Nephron (organoid): Measurements from ENCODE around the gene SRP19.

ENCODE experiments used
- H3K27ac Mint-ChIP-seq, 3 experiments: 2 replicates each; pipeline ENCODE4 v1.8.0; 2020; ENCODE audit warnings: mixed read lengths in 3 of 3, mild to moderate bottlenecking in 2 of 3, moderate library complexity in 1 of 3
- H3K27me3 Mint-ChIP-seq: 2 replicates; pipeline ENCODE4 v1.8.0; 2021; ENCODE audit warnings: low read depth, mild to moderate bottlenecking, moderate library complexity, mixed read lengths
- H3K36me3 Mint-ChIP-seq: 2 replicates; pipeline ENCODE4 v1.8.0; 2020; ENCODE audit warnings: low read depth, mixed read lengths
- H3K4me1 Mint-ChIP-seq: 2 replicates; pipeline ENCODE4 v1.8.0; 2020; ENCODE audit warnings: mixed read lengths
- H3K4me3 Mint-ChIP-seq, 3 experiments: 2 replicates each; pipeline ENCODE4 v1.8.0; 2020; ENCODE audit warnings: mild to moderate bottlenecking in 3 of 3, mixed read lengths in 3 of 3, moderate library complexity in 2 of 3
- H3K9me3 Mint-ChIP-seq: 2 replicates; pipeline ENCODE4 v1.8.0; 2020; ENCODE audit warnings: mixed read lengths
- TF ChIP-seq, protein P1 (sequence below), 3 experiments: fragments of 200-600 bp; sonication (generic); IDR thresholded peaks; one replicate each; pipeline ENCODE4 v1.5.0; 2021; ENCODE audit warnings: antibody characterized with exemption in 3 of 3; ENCODE audit not compliant: unreplicated experiment in 3 of 3

Gene SRP19

DNA sequence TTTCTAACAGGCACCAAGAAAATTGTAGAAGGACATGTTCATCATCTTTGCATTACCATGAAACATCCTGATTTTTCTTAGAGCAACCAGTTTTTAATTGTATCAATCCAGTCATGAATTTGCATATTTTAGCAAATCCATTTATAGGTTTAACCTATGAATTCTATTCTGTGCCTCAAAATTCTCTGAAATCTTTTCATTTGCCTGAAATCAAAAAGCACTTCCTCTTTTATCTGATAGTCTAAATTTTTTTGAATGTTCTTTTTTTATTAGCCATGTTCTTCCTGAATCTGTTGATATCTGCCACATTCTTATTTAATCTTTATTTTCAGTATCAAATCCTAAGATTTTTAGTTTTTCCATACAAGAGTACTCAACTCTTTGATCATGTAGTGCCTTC lies 36.9 kb upstream of the SRP19 start:
- TF ChIP-seq, protein P1, sequence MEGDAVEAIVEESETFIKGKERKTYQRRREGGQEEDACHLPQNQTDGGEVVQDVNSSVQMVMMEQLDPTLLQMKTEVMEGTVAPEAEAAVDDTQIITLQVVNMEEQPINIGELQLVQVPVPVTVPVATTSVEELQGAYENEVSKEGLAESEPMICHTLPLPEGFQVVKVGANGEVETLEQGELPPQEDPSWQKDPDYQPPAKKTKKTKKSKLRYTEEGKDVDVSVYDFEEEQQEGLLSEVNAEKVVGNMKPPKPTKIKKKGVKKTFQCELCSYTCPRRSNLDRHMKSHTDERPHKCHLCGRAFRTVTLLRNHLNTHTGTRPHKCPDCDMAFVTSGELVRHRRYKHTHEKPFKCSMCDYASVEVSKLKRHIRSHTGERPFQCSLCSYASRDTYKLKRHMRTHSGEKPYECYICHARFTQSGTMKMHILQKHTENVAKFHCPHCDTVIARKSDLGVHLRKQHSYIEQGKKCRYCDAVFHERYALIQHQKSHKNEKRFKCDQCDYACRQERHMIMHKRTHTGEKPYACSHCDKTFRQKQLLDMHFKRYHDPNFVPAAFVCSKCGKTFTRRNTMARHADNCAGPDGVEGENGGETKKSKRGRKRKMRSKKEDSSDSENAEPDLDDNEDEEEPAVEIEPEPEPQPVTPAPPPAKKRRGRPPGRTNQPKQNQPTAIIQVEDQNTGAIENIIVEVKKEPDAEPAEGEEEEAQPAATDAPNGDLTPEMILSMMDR (IDR thresholded peaks at IDR 0.05; ENCODE audit: unreplicated experiment in 3 of 3): no peak
- H3K9me3 Mint-ChIP-seq: no peaks in the 10 kb centered on the region
- H3K27me3 Mint-ChIP-seq: no peaks in the 10 kb centered on the region
- H3K4me1 Mint-ChIP-seq: no peaks in the 10 kb centered on the region
- H3K36me3 Mint-ChIP-seq: peaks cover 69% of the 10 kb centered on the region
- no peak overlapping the region for H3K4me3 Mint-ChIP-seq
- H3K27ac Mint-ChIP-seq: no peak overlapping the region

DNA sequence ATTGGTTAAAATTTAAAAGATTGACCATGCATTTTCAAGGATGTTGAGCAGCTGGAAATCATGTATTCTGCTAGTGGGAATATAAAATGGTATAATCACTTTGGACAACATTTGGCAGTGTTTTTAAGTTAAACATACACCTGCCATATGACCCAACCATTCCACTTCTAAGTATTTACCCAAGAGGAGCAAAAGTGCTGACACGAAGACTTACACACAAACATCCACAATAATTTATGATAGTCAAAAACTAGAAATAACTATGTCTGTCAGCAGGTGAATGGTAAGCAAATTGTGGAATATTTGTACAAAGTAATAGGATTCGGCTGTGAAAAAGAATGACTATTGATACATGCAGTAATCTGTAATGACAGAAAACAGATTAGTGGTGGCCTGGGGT lies 30.7 kb upstream of the SRP19 start:
- no peaks in the 10 kb centered on the region for H3K9me3 Mint-ChIP-seq
- no peaks in the 10 kb centered on the region for H3K4me1 Mint-ChIP-seq
- H3K4me3 Mint-ChIP-seq: no peak overlapping the region
- TF ChIP-seq, protein P1 (IDR thresholded peaks at IDR 0.05; ENCODE audit: unreplicated experiment in 3 of 3): no peak
- H3K27me3 Mint-ChIP-seq: no peaks in the 10 kb centered on the region
- no peak overlapping the region for H3K27ac Mint-ChIP-seq
- peaks cover 74% of the 10 kb centered on the region for H3K36me3 Mint-ChIP-seq

DNA sequence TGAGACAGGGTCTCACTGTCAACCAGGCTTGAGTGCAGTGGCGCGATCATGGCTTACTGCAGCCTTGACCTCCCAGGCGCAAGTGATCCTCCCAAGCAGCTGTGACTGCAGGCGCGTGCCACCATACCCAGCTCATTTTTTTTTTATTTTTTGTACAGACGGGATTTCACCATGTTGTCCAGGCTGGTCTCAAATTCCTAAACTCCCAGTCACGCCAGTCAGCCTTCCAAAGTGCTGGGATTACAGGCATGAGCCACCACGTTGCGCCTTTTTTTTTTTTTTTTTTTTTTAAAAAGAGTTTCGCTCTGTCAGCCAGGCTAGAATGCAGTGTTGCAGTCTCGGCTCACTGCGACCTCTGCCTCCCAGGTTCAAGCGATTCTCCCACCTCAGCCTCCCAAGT lies 27.1 kb upstream of the SRP19 start:
- H3K4me1 Mint-ChIP-seq: no peaks in the 10 kb centered on the region
- no peak overlapping the region for H3K4me3 Mint-ChIP-seq
- TF ChIP-seq, protein P1 (IDR thresholded peaks at IDR 0.05; ENCODE audit: unreplicated experiment in 3 of 3): no peak
- no peaks in the 10 kb centered on the region for H3K9me3 Mint-ChIP-seq
- no peak overlapping the region for H3K27ac Mint-ChIP-seq
- H3K27me3 Mint-ChIP-seq: no peaks in the 10 kb centered on the region
- peaks cover 72% of the 10 kb centered on the region for H3K36me3 Mint-ChIP-seq

DNA sequence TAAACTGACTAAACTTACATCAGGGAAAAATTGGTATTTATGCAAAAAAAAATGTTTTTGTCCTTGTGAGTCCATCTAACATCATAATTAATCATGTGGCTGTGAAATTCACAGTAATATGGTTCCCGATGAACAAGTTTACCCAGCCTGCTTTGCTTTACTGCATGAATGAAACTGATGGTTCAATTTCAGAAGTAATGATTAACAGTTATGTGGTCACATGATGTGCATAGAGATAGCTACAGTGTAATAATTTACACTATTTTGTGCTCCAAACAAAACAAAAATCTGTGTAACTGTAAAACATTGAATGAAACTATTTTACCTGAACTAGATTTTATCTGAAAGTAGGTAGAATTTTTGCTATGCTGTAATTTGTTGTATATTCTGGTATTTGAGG lies 16.6 kb upstream of the SRP19 start:
- H3K27me3 Mint-ChIP-seq: no peaks in the 10 kb centered on the region
- H3K27ac Mint-ChIP-seq: no peak overlapping the region
- peaks cover 4% of the 10 kb centered on the region for H3K9me3 Mint-ChIP-seq
- TF ChIP-seq, protein P1 (IDR thresholded peaks at IDR 0.05; ENCODE audit: unreplicated experiment in 3 of 3): no peak
- peaks cover 41% of the 10 kb centered on the region for H3K36me3 Mint-ChIP-seq
- H3K4me1 Mint-ChIP-seq: peaks cover 5% of the 10 kb centered on the region
- H3K4me3 Mint-ChIP-seq: no peak overlapping the region

DNA sequence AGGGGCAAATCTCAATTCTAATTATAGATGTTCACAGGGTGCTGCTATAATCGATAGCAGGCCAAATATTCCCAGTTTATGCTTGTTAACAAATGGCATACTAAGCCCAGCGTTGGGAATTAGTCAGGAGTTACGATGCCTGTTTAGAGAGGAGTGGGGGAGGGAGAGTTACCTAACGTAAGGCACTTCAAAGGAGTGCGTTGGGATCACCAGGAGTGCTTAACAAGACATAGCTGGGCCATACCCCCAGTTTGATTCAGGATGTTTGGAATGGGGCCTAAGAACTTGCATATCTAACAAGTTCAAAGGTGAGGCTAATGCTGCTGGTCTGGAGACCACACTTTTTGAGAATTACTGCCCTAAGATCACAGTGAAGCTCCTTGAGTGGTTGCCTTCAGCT lies 14.5 kb upstream of the SRP19 start:
- Mint-ChIP-seq H3K27ac (no peak overlapping the region), H3K9me3 (no peaks in the 10 kb centered on the region), H3K36me3 (peaks cover 20% of the 10 kb centered on the region), H3K27me3 (no peaks in the 10 kb centered on the region), H3K4me3 (no peak overlapping the region), H3K4me1 (peaks cover 5% of the 10 kb centered on the region)
- TF ChIP-seq, protein P1 (IDR thresholded peaks at IDR 0.05; ENCODE audit: unreplicated experiment in 3 of 3): no peak

DNA sequence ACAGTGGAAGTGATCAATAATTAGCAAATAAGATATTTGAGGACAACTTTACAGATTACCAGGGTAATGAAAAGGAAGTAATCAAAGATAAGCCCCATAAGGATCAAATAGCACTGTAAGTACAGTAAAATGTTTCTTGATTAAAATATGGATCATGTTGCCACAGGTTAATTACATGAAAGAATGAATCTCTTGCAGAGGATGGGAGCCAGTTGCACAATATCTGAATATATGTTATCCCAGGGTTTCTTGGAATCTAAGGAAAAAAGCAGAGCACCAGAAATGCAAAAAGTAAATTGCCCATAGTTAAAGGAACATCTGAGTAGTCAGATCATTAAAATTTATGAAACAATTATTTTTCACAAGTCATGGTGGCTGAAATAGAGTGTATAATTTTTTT lies 13.8 kb upstream of the SRP19 start:
- Mint-ChIP-seq H3K4me3 (no peak overlapping the region), H3K9me3 (no peaks in the 10 kb centered on the region), H3K36me3 (peaks cover 13% of the 10 kb centered on the region), H3K27ac (no peak overlapping the region), H3K4me1 (peaks cover 5% of the 10 kb centered on the region), H3K27me3 (no peaks in the 10 kb centered on the region)
- TF ChIP-seq, protein P1 (IDR thresholded peaks at IDR 0.05; ENCODE audit: unreplicated experiment in 3 of 3): no peak
